B cell (primary cell): Measurements from ENCODE around the gene POMGNT1. TPM values are rescaled to one million over a fixed set of nuclear protein-coding genes. Genes with fewer than 3 reads are reported as not detected.

Experiments used
- ATAC-seq: fragments of 200-7000 bp; cut with Tn5 transposase; one replicate; pipeline ENCODE4 v1.10.0; 2021; ENCODE audit warnings: low read depth, mild to moderate bottlenecking, moderate number of reproducible peaks, moderate library complexity
- CTCF ChIA-PET: fragments of 350-600 bp; sonication (Branson Sonifier 250); formaldehyde crosslinking; loops from one replicate; lab custom pipeline; 2021; ENCODE audit warnings: antibody characterized with exemption, inconsistent platforms; lab: Charles Lee
- POLR2A ChIA-PET: fragments of 350-600 bp; sonication (Branson Sonifier 250); formaldehyde crosslinking; loops from one replicate; lab custom pipeline; 2021; ENCODE audit warnings: antibody characterized with exemption; lab: Charles Lee
- DNase-seq: peaks from one replicate; pipeline ENCODE4 v3.0.0; 2013
- H2AFZ ChIP-seq: 2 replicates; pipeline ENCODE4 v1.6.1; 2012; ENCODE audit warnings: mild to moderate bottlenecking, low read depth, low read length; ENCODE audit not compliant: insufficient read depth, poor library complexity, severe bottlenecking
- H3K27ac ChIP-seq, 2 donors: 1 replicate in 1 of 2; 2 replicates in 1 of 2; pipeline ENCODE4 v1.5.1; 2012 to 2013; ENCODE audit warnings: low read length in 2 of 2, mild to moderate bottlenecking in 2 of 2, moderate library complexity in 1 of 2
- H3K27me3 ChIP-seq, 4 experiments: fragments of 200-600 bp in 1 of 4; sonication (generic) in 1 of 4; replicated peaks in 1 of 4; 1 replicate in 2 of 4; 2 replicates in 2 of 4; pipeline versions ENCODE4 v1.6.1 to v1.7.0; 2013 to 2016; ENCODE audit warnings: low read length in 3 of 4, mild to moderate bottlenecking in 2 of 4, mixed read lengths in 1 of 4, moderate library complexity in 1 of 4; ENCODE audit not compliant: insufficient read depth in 4 of 4, control insufficient read depth in 3 of 4; ENCODE audit errors: control extremely low read depth in 1 of 4
- H3K36me3 ChIP-seq, 2 experiments: replicated peaks in 1 of 2; 1 replicate in 1 of 2; 2 replicates in 1 of 2; pipeline versions ENCODE4 v1.6.1 to v1.7.1; 2013; ENCODE audit warnings: low read length in 1 of 2; ENCODE audit not compliant: insufficient read depth in 2 of 2, control insufficient read depth in 1 of 2; ENCODE audit errors: control extremely low read depth in 1 of 2, extremely low read depth in 1 of 2
- H3K4me1 ChIP-seq, 2 donors: fragments of 200-600 bp in 1 of 2; sonication (generic) in 1 of 2; 1 replicate in 1 of 2; 2 replicates in 1 of 2; pipeline versions ENCODE4 v1.5.1 to v1.6.1; 2013 to 2017; ENCODE audit warnings: low read length in 2 of 2; ENCODE audit not compliant: control insufficient read depth in 2 of 2, insufficient read depth in 2 of 2
- H3K4me2 ChIP-seq: replicated peaks from 2 replicates; pipeline ENCODE3; 2012; ENCODE audit warnings: mild to moderate bottlenecking, low read depth, low read length; ENCODE audit not compliant: poor library complexity, severe bottlenecking
- H3K4me3 ChIP-seq, 5 experiments: fragments of 200-600 bp in 1 of 5; sonication (generic) in 1 of 5; 1 replicate in 3 of 5; 2 replicates in 2 of 5; pipeline versions ENCODE4 v1.5.1 to v1.7.0; 2011 to 2016; ENCODE audit warnings: low read length in 4 of 5, mild to moderate bottlenecking in 4 of 5, low read depth in 2 of 5, control low read depth in 1 of 5, moderate library complexity in 1 of 5; ENCODE audit not compliant: insufficient read depth in 1 of 5; ENCODE audit errors: control extremely low read depth in 1 of 5, extremely low read depth in 1 of 5
- H3K79me2 ChIP-seq: fragments of 200-600 bp; sonication (generic); one replicate; pipeline ENCODE4 v1.6.0; 2016; ENCODE audit warnings: low read length; ENCODE audit not compliant: control insufficient read depth, insufficient read depth
- H3K9ac ChIP-seq: fragments of 200-600 bp; sonication (generic); 2 replicates; pipeline ENCODE4 v1.6.1; 2017; ENCODE audit warnings: mild to moderate bottlenecking, low read length, moderate library complexity
- H3K9me3 ChIP-seq, 3 donors: one replicate each; pipeline versions ENCODE4 v1.6.1 to v1.7.1; 2013; ENCODE audit warnings: low read length in 2 of 3; ENCODE audit not compliant: control insufficient read depth in 2 of 3, insufficient read depth in 1 of 3; ENCODE audit errors: control extremely low read depth in 1 of 3
- H4K20me1 ChIP-seq: 2 replicates; pipeline ENCODE4 v1.6.0; 2012; ENCODE audit warnings: mild to moderate bottlenecking, low read length; ENCODE audit not compliant: insufficient read depth, control insufficient read depth, poor library complexity, severe bottlenecking
- H3K27ac Mint-ChIP-seq: one replicate; pipeline ENCODE4 v1.8.0; 2021; ENCODE audit warnings: mixed read lengths
- H3K27me3 Mint-ChIP-seq: one replicate; pipeline ENCODE4 v1.8.0; 2021; ENCODE audit warnings: mixed read lengths
- H3K4me1 Mint-ChIP-seq: one replicate; pipeline ENCODE4 v1.8.0; 2021; ENCODE audit warnings: mixed read lengths
- H3K4me3 Mint-ChIP-seq: one replicate; pipeline ENCODE4 v1.8.0; 2021; ENCODE audit warnings: mixed read lengths
- H3K9me3 Mint-ChIP-seq: one replicate; pipeline ENCODE4 v1.8.0; 2022; ENCODE audit warnings: mixed read lengths; ENCODE audit not compliant: insufficient read depth
- CTCF ChIP-seq: fragments of 200-600 bp; IDR thresholded peaks from one replicate; pipeline ENCODE4 v1.8.0; 2022; ENCODE audit warnings: antibody characterized with exemption, mild to moderate bottlenecking
- EZH2 ChIP-seq: IDR thresholded peaks from 2 replicates; pipeline ENCODE4 v1.6.1; 2012; ENCODE audit warnings: borderline replicate concordance, low read depth, mild to moderate bottlenecking, moderate library complexity, low read length; ENCODE audit not compliant: insufficient read depth, poor library complexity, severe bottlenecking
- WGBS: methylation state at CpG from one replicate; pipeline ENCODE4 v1.1.5; 2013; ENCODE audit warnings: missing lambda C conversion rate; ENCODE audit not compliant: insufficient coverage; 5-methylcytosine and 5-hydroxymethylcytosine counted together
- intact Hi-C: fragments of 100-400 bp; cut with micrococcal nuclease; formaldehyde crosslinking; loops from one replicate; pipeline ENCODE4 v1.10.0; 2022
- polyA plus RNA-seq: library from polyadenylated mRNA; depleted of rRNA; stranded (reverse); fragments of >200 nt; gene quantifications from 2 replicates; pipeline ENCODE4 v1.2.3, GENCODE V29; 2012
- total RNA-seq, 2 donors: library from RNA; stranded (reverse); fragments of 120-200 nt in 1 of 2; gene quantifications; 1 replicate in 1 of 2; 2 replicates in 1 of 2; pipeline versions ENCODE4 v1.2.3 to v1.2.4, GENCODE V29; 2013 to 2022

The POMGNT1 gene
- total and polyA plus RNA-seq, 2 donors (not counting 1 experiment from before 2014, with no cell fraction given): 32.6 to 51.0 TPM

DNA sequence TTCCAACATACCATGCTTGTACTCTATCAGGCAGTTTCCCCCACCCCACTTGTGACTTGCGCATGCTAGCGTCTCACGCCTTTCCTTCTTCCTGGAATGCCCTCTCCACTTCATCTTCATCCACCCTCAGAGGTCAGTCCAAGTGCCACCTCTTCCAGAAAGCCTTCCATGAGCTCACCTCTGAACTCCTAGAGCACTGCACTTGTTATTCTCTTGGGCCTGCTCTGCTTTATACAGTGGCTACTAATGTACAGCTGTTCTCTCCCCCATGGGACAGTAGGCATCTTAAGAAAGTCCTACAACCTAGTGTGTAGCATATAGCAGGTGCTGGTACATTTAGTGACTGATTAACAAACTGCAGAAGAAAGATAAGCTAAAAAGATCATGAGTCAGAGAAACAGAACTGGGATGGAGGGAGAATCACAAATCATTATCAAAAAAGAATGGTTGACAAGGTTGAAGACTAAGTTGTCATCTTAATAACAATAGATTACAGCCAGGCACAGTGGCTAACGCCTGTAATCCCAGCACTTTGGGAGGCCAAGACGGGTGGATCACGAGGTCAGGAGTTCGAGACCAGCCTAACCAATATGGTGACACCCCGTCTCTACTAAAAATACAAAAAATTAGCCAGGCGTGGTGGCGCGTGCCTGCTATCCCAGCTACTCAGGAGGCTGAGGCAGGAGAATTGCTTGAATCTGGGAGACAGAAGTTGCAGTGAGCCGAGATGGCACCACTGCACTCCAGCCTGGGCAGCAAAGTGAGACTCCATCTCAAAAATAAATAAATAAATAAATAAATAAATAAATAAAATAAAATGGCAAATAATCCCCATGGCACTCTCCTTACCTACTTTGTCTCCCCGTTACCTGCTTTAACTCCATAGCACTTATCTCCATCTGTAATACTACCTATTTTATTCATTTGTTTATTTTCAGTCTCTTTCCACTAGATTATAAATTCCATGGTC is 39.6 kb downstream of the POMGNT1 start:
- Histone ChIP-seq H3K4me1 (no peaks in the 10 kb centered on the region), H3K4me2 (no peak overlapping the region), H3K79me2 (no peaks in the 10 kb centered on the region), H3K27me3 (peaks cover 0 to 3% (median 0%) of the 10 kb centered on the region in 4 experiments), H3K9me3 (peaks cover 0 to 3% (median 0%) of the 10 kb centered on the region in 3 donors), H3K4me3 (no peak overlapping the region), H3K9ac (no peak overlapping the region), H3K36me3 (no peaks in the 10 kb centered on the region), H4K20me1 (no peaks in the 10 kb centered on the region), H2AFZ (no peak overlapping the region), H3K27ac (no peak overlapping the region)
- H3K4me1 Mint-ChIP-seq: no peaks in the 10 kb centered on the region
- TF ChIP-seq EZH2 (no peak), CTCF (no peak)
- POLR2A ChIA-PET: no interaction called here
- no peak overlapping the region for H3K27ac Mint-ChIP-seq
- DNase-seq (no peak), ATAC-seq (no peak)
- CTCF ChIA-PET: interaction anchor here (0.9 kb wide), 1 partner anchor 24 kb away, joined by 4 read pairs; no protein-coding TSS in a partner anchor
- H3K27me3 Mint-ChIP-seq: peaks cover 4% of the 10 kb centered on the region
- H3K4me3 Mint-ChIP-seq: no peak overlapping the region
- H3K9me3 Mint-ChIP-seq: no peaks in the 10 kb centered on the region
- intact Hi-C loops: no loop called here
- 93% methylated on average over 7 of the region's 13 CpGs for WGBS

- Histone ChIP-seq H4K20me1 (no peaks in the 10 kb centered on the region), H3K27ac (no peak overlapping the region), H2AFZ (no peak overlapping the region), H3K27me3 (peaks cover 0 to 3% (median 0%) of the 10 kb centered on the region in 4 experiments), H3K9ac (no peak overlapping the region), H3K9me3 (peaks cover 0 to 3% (median 0%) of the 10 kb centered on the region in 3 donors), H3K79me2 (no peaks in the 10 kb centered on the region), H3K4me2 (no peak overlapping the region), H3K4me1 (no peaks in the 10 kb centered on the region), H3K36me3 (no peaks in the 10 kb centered on the region), H3K4me3 (no peak overlapping the region)
- ChIA-PET POLR2A (no interaction called here), CTCF (interaction anchor here (0.9 to 1.2 kb wide), 2 partner anchors 9 to 24 kb away, joined by 3 to 4 read pairs; no protein-coding TSS in a partner anchor)
- H3K4me1 Mint-ChIP-seq: no peaks in the 10 kb centered on the region
- DNase-seq (no peak), ATAC-seq (no peak)
- no peak overlapping the region for H3K27ac Mint-ChIP-seq
- peaks cover 4% of the 10 kb centered on the region for H3K27me3 Mint-ChIP-seq
- TF ChIP-seq CTCF (no peak), EZH2 (no peak)
- H3K9me3 Mint-ChIP-seq: no peaks in the 10 kb centered on the region
- intact Hi-C loops: no loop called here
- 67% methylated on average over 1 of the region's 1 CpG for WGBS
- H3K4me3 Mint-ChIP-seq: no peak overlapping the region
Observed at GRCh38 chr1:46157916-46158311, 40.3 kb downstream of the POMGNT1 start.
